Activated CD4-positive, CD25-positive, alpha-beta regulatory T cell (primary cell): Measurements from ENCODE around the gene C22orf15.
"Not testable (repeated sequence)": the region's sequence is repeated elsewhere in the genome, so short reads cannot be mapped to it uniquely, and the experiment has no call there.

ENCODE experiments used
- DNase-seq, 4 experiments: peaks; one replicate each; lab custom pipeline; 2025; lab: John Stamatoyannopoulos, UW

C22orf15 gene

GRCh38 chr22:23762842-23763578 is at the start of gene C22orf15:
TSS of gene C22orf15 (plus strand) at chr22:23762990. CDS start at chr22:23763307, 317 bp downstream.
- no peak for DNase-seq

GRCh38 chr22:23713696-23714595 is 48.8 kb upstream of the C22orf15 start:
- no peak for DNase-seq

GRCh38 chr22:23714596-23715578 is 47.9 kb upstream of the C22orf15 start:
- no peak for DNase-seq

GRCh38 chr22:23715806-23716375 is 46.9 kb upstream of the C22orf15 start:
- no peak for DNase-seq

GRCh38 chr22:23716811-23717801 is 45.7 kb upstream of the C22orf15 start:
- DNase-seq, result peak; percentile 60 to 66 (median 62)

- no peak for DNase-seq
Observed at GRCh38 chr22:23718371-23719165, 44.2 kb upstream of the C22orf15 start.

- no peak for DNase-seq
Observed at GRCh38 chr22:23720855-23721254, 41.9 kb upstream of the C22orf15 start.

GRCh38 chr22:23722160-23722559 is 40.6 kb upstream of the C22orf15 start:
- no peak for DNase-seq

- DNase-seq, result no peak
Observed at GRCh38 chr22:23722724-23723123, 40.1 kb upstream of the C22orf15 start.

- not testable (repeated sequence) for DNase-seq
Observed at GRCh38 chr22:23728108-23728507, 34.7 kb upstream of the C22orf15 start.

GRCh38 chr22:23737696-23738095 is 25.1 kb upstream of the C22orf15 start:
- DNase-seq, result no peak

- DNase-seq, result no peak
Observed at GRCh38 chr22:23742505-23743264, 20.1 kb upstream of the C22orf15 start.

- DNase-seq, result no peak
Observed at GRCh38 chr22:23743303-23743705, 19.5 kb upstream of the C22orf15 start.

- no peak for DNase-seq
Observed at GRCh38 chr22:23744001-23744400, 18.8 kb upstream of the C22orf15 start.

GRCh38 chr22:23744485-23744884 is 18.3 kb upstream of the C22orf15 start:
- DNase-seq, result no peak

GRCh38 chr22:23745791-23746190 is 17.0 kb upstream of the C22orf15 start:
- no peak for DNase-seq

- DNase-seq, result no peak
Observed at GRCh38 chr22:23749841-23750301, 12.9 kb upstream of the C22orf15 start.

- DNase-seq, result no peak
Observed at GRCh38 chr22:23750367-23750713, 12.4 kb upstream of the C22orf15 start.
